Endodermal cell (in vitro differentiated cells): Measurements from ENCODE around the gene TNRC6B. TPM values are rescaled to one million over a fixed set of nuclear protein-coding genes. Genes with fewer than 3 reads are reported as not detected.

Experiments used
- DNase-seq: peaks from one replicate; pipeline ENCODE4 v3.0.0-alpha.2; 2017
- H3K27ac ChIP-seq: 2 replicates; pipeline ENCODE4 v1.5.1; 2013; ENCODE audit warnings: mild to moderate bottlenecking, low read depth, low read length, moderate library complexity
- H3K27me3 ChIP-seq: 2 replicates; pipeline ENCODE4 v1.6.1; 2013; ENCODE audit warnings: mild to moderate bottlenecking, low read length, moderate library complexity; ENCODE audit not compliant: insufficient read depth, control insufficient read depth, poor library complexity, severe bottlenecking
- H3K36me3 ChIP-seq: 2 replicates; pipeline ENCODE4 v1.7.0; 2013; ENCODE audit warnings: mild to moderate bottlenecking, low read length, moderate library complexity; ENCODE audit not compliant: control insufficient read depth, insufficient read depth
- H3K4me1 ChIP-seq: one replicate; pipeline ENCODE4 v1.7.0; 2013; ENCODE audit warnings: low read length; ENCODE audit not compliant: control insufficient read depth, insufficient read depth
- H3K4me3 ChIP-seq: 2 replicates; pipeline ENCODE4 v1.5.1; 2013; ENCODE audit warnings: mild to moderate bottlenecking, low read length, moderate library complexity
- H3K9ac ChIP-seq: 2 replicates; pipeline ENCODE4 v1.6.1; 2013; ENCODE audit warnings: mild to moderate bottlenecking, low read length, moderate library complexity; ENCODE audit not compliant: poor library complexity, severe bottlenecking; ENCODE audit errors: extremely low read depth
- H3K9me3 ChIP-seq: 2 replicates; pipeline ENCODE4 v1.6.1; 2013; ENCODE audit warnings: mild to moderate bottlenecking, low read length, moderate library complexity; ENCODE audit not compliant: control insufficient read depth
- H3K27ac Mint-ChIP-seq: 2 replicates; pipeline ENCODE4 v1.8.0; 2020; ENCODE audit warnings: mixed read lengths
- H3K27me3 Mint-ChIP-seq: 2 replicates; pipeline ENCODE4 v1.8.0; 2021; ENCODE audit warnings: mild to moderate bottlenecking, mixed read lengths; ENCODE audit not compliant: insufficient read depth
- H3K36me3 Mint-ChIP-seq: 2 replicates; pipeline ENCODE4 v1.8.0; 2020; ENCODE audit warnings: low read depth, mixed read lengths
- H3K4me1 Mint-ChIP-seq: 2 replicates; pipeline ENCODE4 v1.8.0; 2020; ENCODE audit warnings: mixed read lengths
- H3K4me3 Mint-ChIP-seq: 2 replicates; pipeline ENCODE4 v1.8.0; 2020; ENCODE audit warnings: mild to moderate bottlenecking, moderate library complexity, mixed read lengths
- H3K9me3 Mint-ChIP-seq: 2 replicates; pipeline ENCODE4 v1.8.0; 2020; ENCODE audit warnings: mild to moderate bottlenecking, mixed read lengths
- WGBS, 2 experiments: methylation state at CpG; one replicate each; pipeline versions ENCODE4 v1.1.5 to v1.1.7; 2013; ENCODE audit warnings: missing lambda C conversion rate in 2 of 2, mixed read lengths in 1 of 2; ENCODE audit not compliant: insufficient coverage in 1 of 2, insufficient read length in 1 of 2; 5-methylcytosine and 5-hydroxymethylcytosine counted together
- total RNA-seq, 2 donors: library from RNA; stranded (reverse); fragmentation: NEBNext Ultra II Directional in 1 of 2; extraction: Animal tissue kit (Norgen Biotek cat#: 25700) in 1 of 2; gene quantifications; 2 replicates in 1 of 2; 3 replicates in 1 of 2; pipeline ENCODE4 v1.2.1, GENCODE V29; 2021
- TF ChIP-seq, protein P1 (sequence below): fragments of 200-600 bp; sonication (generic); conservative IDR thresholded peaks from 2 replicates; pipeline ENCODE4 v1.5.0; 2021; ENCODE audit warnings: antibody characterized with exemption, mild to moderate bottlenecking

Gene TNRC6B
- total RNA-seq, 2 donors from 2014 or later = 57.5 to 62.5 TPM

DNA sequence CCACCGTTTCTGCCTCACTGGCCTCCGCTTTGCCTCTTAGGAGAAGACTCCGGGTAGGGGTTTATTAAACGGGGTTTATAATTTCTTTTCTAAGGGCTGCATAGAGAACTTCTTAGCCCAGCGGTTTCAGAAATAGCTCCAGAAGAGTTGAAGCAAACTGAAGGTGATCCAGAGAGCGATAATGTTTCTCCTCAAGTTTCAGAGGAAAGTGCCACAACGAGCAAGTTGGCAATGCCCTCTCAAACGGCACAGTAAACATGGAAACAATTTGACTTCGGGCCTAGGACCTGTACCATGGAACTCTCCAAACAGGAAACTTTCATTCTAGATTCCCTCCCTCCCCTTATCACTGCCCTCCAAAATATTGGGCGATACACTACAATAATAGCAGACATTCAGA lies 169.6 kb downstream of the TNRC6B start:
- TF ChIP-seq, protein P1, sequence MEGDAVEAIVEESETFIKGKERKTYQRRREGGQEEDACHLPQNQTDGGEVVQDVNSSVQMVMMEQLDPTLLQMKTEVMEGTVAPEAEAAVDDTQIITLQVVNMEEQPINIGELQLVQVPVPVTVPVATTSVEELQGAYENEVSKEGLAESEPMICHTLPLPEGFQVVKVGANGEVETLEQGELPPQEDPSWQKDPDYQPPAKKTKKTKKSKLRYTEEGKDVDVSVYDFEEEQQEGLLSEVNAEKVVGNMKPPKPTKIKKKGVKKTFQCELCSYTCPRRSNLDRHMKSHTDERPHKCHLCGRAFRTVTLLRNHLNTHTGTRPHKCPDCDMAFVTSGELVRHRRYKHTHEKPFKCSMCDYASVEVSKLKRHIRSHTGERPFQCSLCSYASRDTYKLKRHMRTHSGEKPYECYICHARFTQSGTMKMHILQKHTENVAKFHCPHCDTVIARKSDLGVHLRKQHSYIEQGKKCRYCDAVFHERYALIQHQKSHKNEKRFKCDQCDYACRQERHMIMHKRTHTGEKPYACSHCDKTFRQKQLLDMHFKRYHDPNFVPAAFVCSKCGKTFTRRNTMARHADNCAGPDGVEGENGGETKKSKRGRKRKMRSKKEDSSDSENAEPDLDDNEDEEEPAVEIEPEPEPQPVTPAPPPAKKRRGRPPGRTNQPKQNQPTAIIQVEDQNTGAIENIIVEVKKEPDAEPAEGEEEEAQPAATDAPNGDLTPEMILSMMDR = no peak
- no peaks in the 10 kb centered on the region for H3K27me3 ChIP-seq
- no peaks in the 10 kb centered on the region for H3K9me3 ChIP-seq
- peak overlapping the region; percentile 34 for H3K27ac ChIP-seq
- peaks cover 3% of the 10 kb centered on the region for H3K4me1 ChIP-seq
- Mint-ChIP-seq H3K36me3 (peaks cover 27% of the 10 kb centered on the region), H3K27ac (peak overlapping the region; percentile 98), H3K4me1 (peaks cover 9% of the 10 kb centered on the region), H3K4me3 (peak overlapping the region; percentile 93), H3K9me3 (no peaks in the 10 kb centered on the region), H3K27me3 (no peaks in the 10 kb centered on the region)
- 27 to 30% methylated on average over 8 to 10 of the region's 10 CpGs for WGBS, 2 experiments
- peaks cover 36% of the 10 kb centered on the region for H3K36me3 ChIP-seq
- peak overlapping the region; percentile 99 for H3K4me3 ChIP-seq
- peak overlapping the region; percentile 86 for H3K9ac ChIP-seq
- DNase-seq = no peak

DNA sequence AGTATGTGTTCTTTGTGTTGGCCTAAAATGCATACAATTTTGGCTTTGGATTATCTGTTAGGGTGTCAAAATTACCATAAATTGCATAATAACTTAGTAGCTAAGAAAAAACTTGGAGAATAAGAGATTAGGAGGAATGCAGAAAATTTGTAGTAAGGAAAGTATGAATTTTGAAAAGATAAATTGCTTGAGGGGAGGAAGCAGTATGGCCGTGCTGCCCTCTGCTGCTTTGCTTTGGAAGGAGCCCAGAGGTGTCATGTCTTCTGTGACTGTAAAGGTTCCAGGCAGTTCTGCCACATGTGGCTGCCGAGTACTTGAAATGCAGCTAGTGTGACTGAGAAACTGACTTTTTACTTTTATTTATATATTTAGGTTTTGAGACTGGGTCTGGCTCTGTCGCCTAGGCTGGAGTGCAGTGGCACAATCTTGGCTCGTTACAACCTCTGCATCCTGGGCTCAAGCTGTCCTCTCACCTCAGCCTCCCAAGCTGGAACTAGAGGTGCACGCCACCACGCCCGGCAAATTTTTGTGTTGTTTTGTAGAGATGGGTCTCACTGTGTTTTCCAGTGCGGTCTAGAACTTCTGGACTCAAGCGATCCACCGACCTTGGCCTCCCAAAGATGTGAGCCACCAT lies 170.4 kb downstream of the TNRC6B start:
- WGBS, 2 experiments = 79% methylated on average over 10 of the region's 10 CpGs; no CpG with 5 or more reads in 1 of the 2 experiments
- Mint-ChIP-seq H3K27me3 (no peaks in the 10 kb centered on the region), H3K4me3 (peak overlapping the region; percentile 93), H3K27ac (peak overlapping the region; percentile 98), H3K4me1 (peaks cover 9% of the 10 kb centered on the region), H3K36me3 (peaks cover 35% of the 10 kb centered on the region), H3K9me3 (no peaks in the 10 kb centered on the region)
- peak; percentile 77 for DNase-seq
- Histone ChIP-seq H3K27me3 (no peaks in the 10 kb centered on the region), H3K9me3 (no peaks in the 10 kb centered on the region), H3K36me3 (peaks cover 45% of the 10 kb centered on the region), H3K9ac (peak overlapping the region; percentile 86), H3K4me1 (peaks cover 3% of the 10 kb centered on the region), H3K27ac (no peak overlapping the region), H3K4me3 (peak overlapping the region; percentile 99)
- TF ChIP-seq, protein P1 = peak; percentile 88

DNA sequence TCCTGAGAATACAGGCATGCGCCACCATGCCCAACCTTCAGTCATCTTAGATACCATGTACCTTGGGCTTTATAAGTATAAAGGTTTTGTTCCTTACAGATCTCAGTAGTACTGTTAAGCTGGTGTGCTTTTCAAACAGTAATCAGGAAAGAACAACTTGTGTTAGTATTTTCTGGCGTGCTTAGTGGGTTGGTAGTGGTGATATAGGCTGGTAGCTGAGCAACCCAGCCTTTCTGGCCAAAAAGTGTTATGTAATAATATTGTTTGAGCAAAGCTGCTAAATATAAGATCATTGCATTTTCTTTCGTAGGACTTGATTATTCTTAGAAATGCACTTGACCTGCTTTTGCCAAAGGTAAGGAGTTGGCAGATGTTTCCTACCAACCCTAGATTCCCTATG lies 175.0 kb downstream of the TNRC6B start:
- TF ChIP-seq, protein P1 = no peak
- no peak for DNase-seq
- Histone ChIP-seq H3K9ac (no peak overlapping the region), H3K4me3 (no peak overlapping the region), H3K27ac (no peak overlapping the region), H3K27me3 (no peaks in the 10 kb centered on the region), H3K36me3 (peaks cover 81% of the 10 kb centered on the region), H3K4me1 (peaks cover 3% of the 10 kb centered on the region), H3K9me3 (no peaks in the 10 kb centered on the region)
- peaks cover 71% of the 10 kb centered on the region for H3K36me3 Mint-ChIP-seq
- H3K4me3 Mint-ChIP-seq = no peak overlapping the region
- no peaks in the 10 kb centered on the region for H3K9me3 Mint-ChIP-seq
- H3K4me1 Mint-ChIP-seq = peaks cover 3% of the 10 kb centered on the region
- no peaks in the 10 kb centered on the region for H3K27me3 Mint-ChIP-seq
- H3K27ac Mint-ChIP-seq = no peak overlapping the region
- 98 to 100% methylated on average over 1 to 3 of the region's 3 CpGs for WGBS, 2 experiments
